Brain pericyte (primary cell): Measurements from ENCODE around the gene MS4A1.
"Not testable (repeated sequence)": the region's sequence is repeated elsewhere in the genome, so short reads cannot be mapped to it uniquely, and the experiment has no call there.

ENCODE experiments used
- DNase-seq: peaks from one replicate; pipeline ENCODE4 v3.0.0-alpha.2; 2012; ENCODE audit warnings: low read depth, low spot score

Gene MS4A1

DNA sequence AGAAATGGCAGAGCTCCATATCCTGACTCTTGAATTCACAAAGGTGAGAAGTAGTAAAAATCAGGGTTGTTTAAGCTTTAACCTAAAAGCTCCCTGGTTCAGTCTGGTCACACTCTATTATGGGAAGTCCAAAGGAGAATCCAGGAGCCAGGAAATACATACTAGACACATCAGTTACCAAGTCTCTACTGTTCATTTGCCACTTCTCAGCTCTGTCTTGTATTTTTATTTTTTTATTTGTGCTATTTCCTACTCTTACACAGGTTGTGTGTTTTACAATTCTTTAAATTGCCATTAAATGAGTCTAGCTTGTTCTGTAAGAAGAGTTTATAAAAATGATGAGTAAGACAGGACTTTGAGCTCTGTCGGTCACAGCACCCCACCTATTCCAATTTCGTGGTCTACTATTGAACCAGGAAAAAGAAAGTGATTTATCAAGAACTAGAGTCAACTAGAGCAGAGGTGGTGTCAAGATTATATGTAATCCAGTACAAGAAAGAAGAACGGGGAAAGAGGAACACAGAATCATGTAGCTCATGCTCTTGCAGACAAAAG is 46.7 kb downstream of the MS4A1 start:
- DNase-seq = no peak

DNA sequence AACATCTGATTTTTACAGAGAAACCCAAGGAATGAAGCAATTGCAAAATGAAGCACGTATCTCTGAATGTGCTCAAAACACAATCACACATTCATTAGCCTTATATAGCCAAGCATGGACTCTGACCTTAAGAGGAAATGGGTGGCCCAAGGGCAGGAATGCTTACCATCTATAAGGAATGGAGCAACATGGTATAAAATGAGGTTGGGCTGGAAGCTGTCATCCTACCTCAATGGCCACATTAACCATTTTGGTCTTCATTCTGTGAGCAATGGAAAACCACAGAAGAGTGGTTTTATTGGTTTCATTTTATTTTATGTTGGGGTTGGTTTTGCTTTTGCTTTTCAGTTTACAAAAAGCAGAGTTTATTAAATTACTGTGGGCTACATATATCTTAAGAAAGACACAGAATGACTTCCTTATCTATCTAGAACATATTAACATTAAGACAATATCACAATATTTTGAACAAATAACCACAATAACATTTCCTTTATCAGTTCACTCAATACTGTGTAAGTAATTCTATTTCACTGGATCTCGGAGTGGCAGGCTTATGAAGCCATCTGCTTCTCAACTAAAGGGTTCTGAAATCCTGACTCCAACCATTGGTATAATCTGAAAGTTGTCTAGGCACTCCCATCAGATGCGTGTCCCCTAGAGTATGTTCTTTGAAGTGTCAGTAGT is 48.7 kb downstream of the MS4A1 start:
- DNase-seq = no peak

GRCh38 chr11:60509609-60510008 is 54.0 kb downstream of the MS4A1 start:
- not testable (repeated sequence) for DNase-seq

- not testable (repeated sequence) for DNase-seq
Measured at GRCh38 chr11:60510209-60510608, 54.6 kb downstream of the MS4A1 start.

- no peak for DNase-seq
Measured at GRCh38 chr11:60511393-60511792, 55.7 kb downstream of the MS4A1 start.

DNA sequence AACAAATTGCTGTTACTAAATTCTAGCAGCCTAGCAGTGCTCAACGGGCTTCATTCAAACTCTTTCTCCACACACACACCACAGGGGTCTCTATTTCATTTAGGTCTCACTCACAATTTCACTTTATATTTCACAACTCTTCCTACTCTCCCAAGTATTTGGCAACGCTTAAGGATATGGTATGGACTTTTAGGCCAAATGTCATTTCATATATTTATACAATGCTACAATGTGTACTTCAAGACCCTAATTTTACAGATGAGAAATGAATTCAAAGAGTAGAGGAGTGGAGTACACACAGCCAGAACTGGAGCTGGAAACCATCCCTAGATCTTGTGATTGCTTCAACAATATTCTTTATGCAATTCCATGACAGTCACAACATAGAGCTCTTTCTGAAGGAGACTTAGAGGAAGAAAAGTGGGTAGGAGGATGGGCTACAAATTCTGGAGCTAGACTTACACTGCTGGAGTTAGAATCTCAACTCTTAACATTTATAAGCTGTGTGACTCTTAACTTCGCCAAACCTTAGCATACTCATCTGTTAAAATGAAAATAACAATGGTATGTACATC is 57.1 kb downstream of the MS4A1 start:
- no peak for DNase-seq

GRCh38 chr11:60513496-60514460 is 58.1 kb downstream of the MS4A1 start:
- DNase-seq = no peak

DNA sequence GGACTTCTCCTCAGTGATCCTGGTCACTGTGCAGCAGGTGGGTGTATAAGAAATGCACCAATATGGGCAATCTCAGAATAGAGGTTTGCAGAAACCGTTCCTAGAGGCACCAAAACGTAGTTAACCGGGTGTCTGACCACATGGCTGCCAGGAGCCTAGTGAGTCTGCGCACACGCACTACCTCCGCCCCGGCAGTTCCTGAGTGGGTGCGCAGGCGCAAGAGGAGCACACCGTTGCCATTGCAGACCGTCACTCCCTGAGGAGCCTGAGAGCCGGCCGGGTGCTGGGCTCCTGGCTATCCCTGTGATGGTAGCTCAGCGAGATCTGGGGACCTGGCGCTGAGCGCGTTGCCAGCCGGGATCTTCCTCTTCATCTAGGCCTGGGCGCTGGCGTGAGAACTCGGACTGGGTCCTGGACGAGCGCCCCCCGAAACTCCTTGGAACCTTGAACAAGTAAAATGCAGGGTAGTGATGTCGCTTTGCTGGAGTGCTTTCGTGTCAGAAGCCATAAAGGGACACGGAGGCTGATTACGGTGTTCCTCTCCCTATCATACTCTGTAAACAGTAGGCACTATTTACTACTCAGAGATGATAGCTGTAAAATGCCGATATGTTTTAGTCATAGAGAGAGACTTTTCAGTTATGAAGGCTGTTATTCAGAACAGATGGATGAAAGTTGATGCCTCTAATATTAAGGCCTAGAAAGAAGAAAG is 59.7 kb downstream of the MS4A1 start, which contains the start of gene MS4A13:
Gene MS4A13 (plus strand): TSS at position 249 of the 712 bp plus-strand sequence. CDS start 2,692 bp downstream, outside the sequence.
- no peak for DNase-seq
